Daoy (cell line): Measurements from ENCODE around the gene GRM4. TPM values are rescaled to one million over a fixed set of nuclear protein-coding genes. Genes with fewer than 3 reads are reported as not detected.

Experiments
- DNase-seq: peaks from one replicate; pipeline ENCODE4 v3.0.0-alpha.2; 2015; ENCODE audit warnings: low read depth
- total RNA-seq: library from RNA; depleted of rRNA; stranded (reverse); fragments of >200 nt; shearing (Covaris generic); gene quantifications from 2 replicates; pipeline ENCODE4 v1.2.3, GENCODE V29; 2014

The GRM4 gene
- total RNA-seq, 1 experiment from 2014 or later, result 0.06 TPM

GRCh38 chr6:34157851-34158250 lies 12.0 kb upstream of the GRM4 start:
- DNase-seq, result no peak

GRCh38 chr6:34157236-34157830 lies 11.4 kb upstream of the GRM4 start:
- DNase-seq, result no peak

DNA sequence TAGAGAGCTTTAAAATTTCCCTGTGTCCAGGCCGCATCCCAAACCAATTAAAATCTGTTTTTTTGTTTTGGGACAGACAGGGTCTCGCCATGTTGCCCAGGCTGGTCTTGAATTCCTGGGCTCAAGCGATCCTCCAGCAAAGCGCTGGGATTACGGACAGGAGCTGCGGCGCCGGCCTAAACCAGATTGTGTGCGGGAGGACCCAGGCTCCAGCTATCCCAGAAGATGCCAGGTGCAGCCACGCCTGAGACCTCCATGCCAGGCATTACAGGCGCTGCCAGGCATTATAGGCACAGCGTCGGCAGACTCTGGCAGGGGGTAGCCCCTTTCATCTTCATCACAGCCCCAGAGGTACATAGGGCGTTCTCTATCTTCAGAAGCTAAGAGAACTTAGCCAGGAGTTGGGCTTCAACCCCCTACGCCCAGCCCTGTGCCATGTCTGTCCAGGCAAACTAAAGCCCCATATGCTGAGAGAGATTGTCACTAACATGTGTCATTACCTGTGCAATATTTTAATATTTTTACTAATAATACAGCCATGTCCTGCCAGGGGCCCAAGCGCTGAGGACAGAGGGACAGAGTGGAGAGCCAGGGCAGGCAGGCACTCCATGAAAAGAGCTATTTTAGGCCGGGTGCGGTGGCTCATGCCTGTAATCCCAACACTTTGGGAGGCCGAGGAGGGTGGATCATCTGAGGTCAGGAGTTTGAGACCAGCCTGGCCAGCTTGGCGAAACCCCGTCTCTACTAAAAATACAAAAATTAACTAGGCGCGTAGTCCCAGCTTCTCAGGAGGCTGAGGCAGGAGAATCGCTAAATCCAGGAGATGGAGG lies 9.8 kb upstream of the GRM4 start:
- no peak for DNase-seq

- DNase-seq, result peak; percentile 73
Observed at GRCh38 chr6:34154668-34155447, 9.0 kb upstream of the GRM4 start.

DNA sequence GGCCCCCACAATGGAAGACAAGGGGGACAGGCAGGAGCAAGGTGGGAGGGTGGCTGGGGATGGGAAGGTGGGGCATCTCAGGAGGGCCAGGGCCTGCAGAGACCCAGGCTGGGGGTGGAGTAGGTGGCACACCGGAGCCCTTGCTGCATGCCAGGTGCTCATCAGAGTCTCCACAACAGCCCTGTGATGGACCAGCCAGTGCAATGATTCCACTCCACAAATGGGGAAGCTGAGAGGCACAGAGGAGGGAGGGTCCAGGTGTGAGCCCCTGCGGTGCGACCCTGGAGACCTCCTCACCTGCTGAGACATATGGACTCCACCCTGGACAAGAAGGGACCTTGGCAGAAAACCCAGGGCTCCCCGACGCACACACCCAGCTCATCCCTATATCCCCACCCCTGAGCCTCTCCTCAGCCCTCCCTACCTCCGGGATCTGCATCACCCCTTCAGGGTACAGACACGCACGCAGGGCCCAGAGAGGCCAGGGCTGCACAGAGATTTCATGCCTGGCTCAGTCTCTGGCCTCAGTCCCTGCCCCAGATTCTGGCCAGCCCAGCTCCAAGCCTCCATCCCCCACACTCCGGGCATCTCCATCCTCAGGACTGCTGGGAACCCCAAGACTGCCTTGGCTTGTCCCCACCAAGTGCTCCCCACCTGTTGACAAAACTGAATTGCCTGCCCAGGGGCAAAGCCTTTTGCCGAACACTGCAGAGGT lies 7.1 kb upstream of the GRM4 start:
- no peak for DNase-seq

GRCh38 chr6:34152042-34152524 lies 6.2 kb upstream of the GRM4 start:
- no peak for DNase-seq

DNA sequence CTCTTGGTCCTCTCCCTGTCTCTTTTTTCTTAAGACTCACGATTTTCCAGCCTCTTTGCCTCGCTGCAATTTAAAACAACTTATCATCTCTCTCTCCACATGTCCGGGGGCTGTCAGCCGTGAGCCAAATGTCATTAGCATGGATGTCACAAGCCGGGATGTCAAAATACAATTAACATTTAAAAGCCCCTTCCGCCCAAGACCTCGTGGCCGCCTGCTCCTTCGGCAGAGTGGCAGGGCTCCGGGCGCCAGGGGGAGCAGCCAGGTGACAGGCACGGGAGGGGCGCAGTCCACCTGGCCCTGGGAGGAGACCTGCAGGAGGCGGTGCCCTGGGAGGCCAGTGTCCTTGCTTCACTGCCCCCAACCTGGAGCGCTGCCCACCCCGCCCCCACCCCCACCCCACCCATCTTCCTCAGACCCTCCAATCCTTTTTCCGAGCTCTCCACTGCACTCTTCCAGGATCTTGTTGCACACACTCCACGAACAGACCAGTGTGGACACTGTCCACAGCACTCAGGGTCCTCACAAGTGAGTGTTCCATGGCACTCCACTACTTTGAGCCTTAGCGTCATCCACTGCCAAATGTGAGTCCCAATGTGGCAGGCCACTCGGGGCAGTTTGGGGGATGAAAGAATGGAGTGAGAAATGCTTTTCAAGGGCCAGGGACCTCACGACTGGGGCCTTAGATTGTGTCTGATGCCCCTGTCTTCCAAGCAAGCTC lies 5.6 kb upstream of the GRM4 start:
- no peak for DNase-seq

GRCh38 chr6:34150766-34151165 lies 4.9 kb upstream of the GRM4 start:
- no peak for DNase-seq

- no peak for DNase-seq
Observed at GRCh38 chr6:34149831-34150400, 4.0 kb upstream of the GRM4 start.

- DNase-seq, result no peak
Observed at GRCh38 chr6:34149452-34149810, 3.5 kb upstream of the GRM4 start.

GRCh38 chr6:34148631-34149451 lies 3.0 kb upstream of the GRM4 start:
- DNase-seq, result no peak

GRCh38 chr6:34147906-34148630 lies 2.2 kb upstream of the GRM4 start:
- no peak for DNase-seq

GRCh38 chr6:34146801-34147592 lies 1.1 kb upstream of the GRM4 start:
- peak; percentile 63 for DNase-seq

- peak; percentile 60 for DNase-seq
Observed at GRCh38 chr6:34145161-34146020, 496 bp downstream of the GRM4 start.

GRCh38 chr6:34144581-34145160 lies 1.2 kb downstream of the GRM4 start:
- no peak for DNase-seq

GRCh38 chr6:34143884-34144580 lies 1.9 kb downstream of the GRM4 start:
- DNase-seq, result peak; percentile 63
